Measurements from ENCODE around the gene NACC2. TPM values are rescaled to one million over a fixed set of nuclear protein-coding genes. Genes with fewer than 3 reads are reported as not detected.
A peak's percentile ranks its signal among the peaks of the same experiment; 100 is the strongest.

NACC2 gene
- total and polyA plus RNA-seq, 5 experiments from 2014 or later: 1.0 to 10.4 (median 1.3) TPM

DNA sequence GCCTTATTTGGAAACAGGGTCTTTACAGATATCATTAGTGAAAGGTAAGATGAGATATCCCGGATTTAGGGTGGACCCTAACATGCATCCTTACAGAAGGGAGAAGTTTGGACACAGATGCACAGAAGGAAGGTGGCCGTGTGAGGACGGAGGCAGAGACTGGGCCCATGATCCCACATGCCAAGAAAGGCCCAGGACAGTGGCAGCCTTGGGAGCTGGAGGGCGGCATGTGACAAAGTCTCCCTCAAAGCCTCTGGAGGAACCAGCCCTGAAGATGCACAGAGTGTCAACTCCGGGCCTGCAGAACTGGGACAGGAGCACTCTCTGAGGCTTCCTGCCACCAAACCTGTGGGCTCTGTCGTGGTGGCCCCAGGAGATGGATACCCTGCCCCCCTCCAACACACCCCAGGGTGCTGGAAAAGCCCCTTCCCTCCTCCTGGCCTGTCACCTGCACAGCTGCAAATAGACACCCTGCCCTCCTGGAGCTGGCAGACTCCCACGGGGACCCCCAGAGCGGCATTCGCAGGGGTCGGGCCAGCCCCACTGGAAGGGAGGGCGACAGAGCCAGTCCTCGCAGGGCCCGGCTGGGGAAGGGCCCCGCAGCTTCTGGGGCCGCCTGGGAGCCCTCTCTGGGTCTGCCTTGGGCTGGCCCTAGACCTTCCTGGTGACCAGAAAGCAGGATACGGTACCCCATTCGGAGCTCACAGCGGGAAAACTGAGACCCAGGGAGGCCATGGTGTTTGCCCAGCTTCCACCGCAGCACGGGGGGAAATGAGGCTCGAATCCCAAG lies 7.9 kb downstream of the NACC2 start:
- DNase-seq (peak in 1 of 10 donors; percentile 45), ATAC-seq (no peak)
- no peak overlapping the region for H3K4me3 Mint-ChIP-seq
- no peaks in the 10 kb centered on the region for H3K27me3 Mint-ChIP-seq
- H3K27ac Mint-ChIP-seq: peak overlapping the region in 2 of 10 donors; percentile 36 to 56
- H3K9me3 Mint-ChIP-seq: no peaks in the 10 kb centered on the region
- peaks cover 11 to 31% (median 28%) of the 10 kb centered on the region in 4 donors for H3K4me1 Mint-ChIP-seq
- POLR2A ChIA-PET: interaction anchor here (0.9 kb wide), 1 partner anchor 31 kb away, joined by 3 read pairs; the partner anchor contains the start of gene TMEM250
- H3K36me3 Mint-ChIP-seq: peaks cover 0 to 2% (median 0%) of the 10 kb centered on the region in 3 donors

- Mint-ChIP-seq H3K27me3 (no peaks in the 10 kb centered on the region), H3K36me3 (peaks cover 0 to 2% (median 0%) of the 10 kb centered on the region in 3 donors), H3K4me1 (peaks cover 9 to 31% (median 25%) of the 10 kb centered on the region in 4 donors), H3K9me3 (no peaks in the 10 kb centered on the region), H3K4me3 (no peak overlapping the region), H3K27ac (peak overlapping the region in 1 of 10 donors; percentile 62)
- no peak for ATAC-seq
- peak in 1 of 10 donors; percentile 52 for DNase-seq
- POLR2A ChIA-PET: interaction anchor here (0.8 kb wide), 1 partner anchor 23 kb away, joined by 3 read pairs; no protein-coding TSS in a partner anchor
Measured at GRCh38 chr9:136086213-136086881, 8.7 kb downstream of the NACC2 start.

- H3K9me3 Mint-ChIP-seq: no peaks in the 10 kb centered on the region
- H3K36me3 Mint-ChIP-seq: peaks cover 0 to 2% (median 0%) of the 10 kb centered on the region in 3 donors
- peaks cover 9 to 31% (median 26%) of the 10 kb centered on the region in 4 donors for H3K4me1 Mint-ChIP-seq
- H3K4me3 Mint-ChIP-seq: no peak overlapping the region
- H3K27me3 Mint-ChIP-seq: no peaks in the 10 kb centered on the region
- H3K27ac Mint-ChIP-seq: no peak overlapping the region
- no peak for DNase-seq
- ATAC-seq: no peak
- POLR2A ChIA-PET: interaction anchor here (0.8 kb wide), 1 partner anchor 23 kb away, joined by 3 read pairs; no protein-coding TSS in a partner anchor
Measured at GRCh38 chr9:136085815-136086212, 9.3 kb downstream of the NACC2 start.

- DNase-seq: peak in 1 of 10 donors; percentile 55
- Mint-ChIP-seq H3K27me3 (no peaks in the 10 kb centered on the region), H3K4me1 (peaks cover 9 to 23% (median 20%) of the 10 kb centered on the region in 4 donors), H3K9me3 (no peaks in the 10 kb centered on the region), H3K36me3 (peaks cover 0 to 2% (median 0%) of the 10 kb centered on the region in 3 donors), H3K4me3 (peak overlapping the region in 1 of 10 donors; percentile 6), H3K27ac (no peak overlapping the region)
- POLR2A ChIA-PET: no interaction called here
- ATAC-seq: peak in 1 of 2 donors; percentile 30
Measured at GRCh38 chr9:136084063-136084944, 10.8 kb downstream of the NACC2 start.

DNA sequence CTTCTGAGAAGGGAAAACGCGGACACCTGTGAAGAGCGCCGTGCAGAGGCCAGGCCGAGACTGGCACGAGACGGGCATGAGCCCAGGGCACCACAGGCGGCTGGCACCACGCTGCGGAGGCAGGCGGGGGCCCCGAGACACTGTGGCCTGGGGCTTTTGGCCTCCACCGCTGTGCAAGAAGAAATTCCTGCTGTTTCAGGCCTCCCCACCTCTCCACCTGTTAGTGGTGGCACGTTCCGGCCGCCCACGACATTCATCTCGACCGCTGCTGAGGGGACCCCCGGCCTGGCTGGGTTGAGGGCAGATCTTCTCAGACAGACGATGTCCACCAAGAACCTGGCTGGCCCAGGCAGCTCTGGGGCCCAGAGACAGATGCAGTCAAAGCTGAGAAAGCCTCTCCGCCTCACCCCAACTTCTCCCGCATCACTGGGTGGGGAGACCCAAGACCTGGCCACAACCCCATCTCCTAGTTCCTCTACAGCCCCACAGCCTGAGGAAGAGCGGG lies 11.5 kb downstream of the NACC2 start:
- no peak overlapping the region for H3K4me3 Mint-ChIP-seq
- no peaks in the 10 kb centered on the region for H3K27me3 Mint-ChIP-seq
- DNase-seq (peak in 1 of 10 donors; percentile 55), ATAC-seq (no peak)
- peaks cover 10 to 28% (median 19%) of the 10 kb centered on the region in 4 donors for H3K4me1 Mint-ChIP-seq
- no peaks in the 10 kb centered on the region for H3K9me3 Mint-ChIP-seq
- peaks cover 0 to 2% (median 0%) of the 10 kb centered on the region in 3 donors for H3K36me3 Mint-ChIP-seq
- POLR2A ChIA-PET: no interaction called here
- H3K27ac Mint-ChIP-seq: no peak overlapping the region

GRCh38 chr9:136082496-136083361 lies 12.4 kb downstream of the NACC2 start:
- Mint-ChIP-seq H3K27ac (peak overlapping the region in 1 of 10 donors; percentile 11), H3K4me3 (no peak overlapping the region), H3K27me3 (no peaks in the 10 kb centered on the region), H3K4me1 (peaks cover 10 to 28% (median 18%) of the 10 kb centered on the region in 4 donors), H3K9me3 (no peaks in the 10 kb centered on the region), H3K36me3 (peaks cover 0 to 2% (median 0%) of the 10 kb centered on the region in 3 donors)
- ATAC-seq (no peak), DNase-seq (peak in 1 of 10 donors; percentile 60)
- POLR2A ChIA-PET: interaction anchor here (0.5 kb wide), 1 partner anchor 30 kb away, joined by 4 read pairs; no protein-coding TSS in a partner anchor

DNA sequence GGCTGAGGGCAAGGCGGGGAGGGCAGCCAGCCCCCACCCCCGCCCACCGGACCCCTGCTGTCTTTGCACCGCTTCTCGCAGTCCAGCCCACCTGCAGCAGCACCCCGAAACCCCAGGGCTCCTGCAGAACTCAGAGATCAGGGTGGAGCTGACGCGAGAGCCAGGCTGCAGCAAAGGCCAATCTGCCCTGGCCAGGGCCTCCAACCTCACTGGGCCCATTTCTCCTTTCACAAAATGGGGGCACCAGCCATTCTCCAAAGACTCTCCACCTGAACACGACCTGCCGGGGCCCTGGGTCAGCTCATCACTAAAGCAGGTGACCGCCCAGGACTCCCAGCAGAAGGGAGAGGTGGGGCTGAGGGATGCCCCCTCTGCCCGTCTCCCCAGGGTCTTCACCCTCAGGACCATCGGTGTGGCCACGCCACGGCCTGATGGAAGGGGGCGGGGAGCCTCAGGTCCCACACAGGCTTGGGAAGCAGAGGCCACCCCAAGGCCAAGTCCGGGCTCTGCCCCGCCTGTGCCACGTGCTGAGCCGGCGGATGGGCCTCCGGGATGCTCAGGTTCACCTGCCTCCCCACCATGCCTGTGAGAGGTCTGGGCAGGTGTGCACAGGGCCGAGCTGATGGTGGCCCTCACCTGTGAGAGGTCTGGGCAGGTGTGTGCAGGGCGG lies 13.1 kb downstream of the NACC2 start:
- H3K27ac Mint-ChIP-seq: no peak overlapping the region
- H3K36me3 Mint-ChIP-seq: peaks cover 0 to 4% (median 2%) of the 10 kb centered on the region in 3 donors
- POLR2A ChIA-PET: interaction anchor here (0.5 kb wide), 1 partner anchor 31 kb away, joined by 4 read pairs; no protein-coding TSS in a partner anchor
- no peak overlapping the region for H3K4me3 Mint-ChIP-seq
- no peaks in the 10 kb centered on the region for H3K9me3 Mint-ChIP-seq
- no peaks in the 10 kb centered on the region for H3K27me3 Mint-ChIP-seq
- no peak for ATAC-seq
- H3K4me1 Mint-ChIP-seq: peaks cover 10 to 34% (median 19%) of the 10 kb centered on the region in 4 donors
- peak in 1 of 10 donors; percentile 48 for DNase-seq

GRCh38 chr9:136081113-136081825 lies 13.8 kb downstream of the NACC2 start:
- peaks cover 0 to 4% (median 2%) of the 10 kb centered on the region in 3 donors for H3K36me3 Mint-ChIP-seq
- H3K27ac Mint-ChIP-seq: no peak overlapping the region
- H3K9me3 Mint-ChIP-seq: no peaks in the 10 kb centered on the region
- ATAC-seq: no peak
- peaks cover 0 to under 1% (median 0%) of the 10 kb centered on the region in 5 donors for H3K27me3 Mint-ChIP-seq
- H3K4me3 Mint-ChIP-seq: no peak overlapping the region
- DNase-seq: peak in 1 of 10 donors; percentile 62
- peaks cover 10 to 32% (median 21%) of the 10 kb centered on the region in 4 donors for H3K4me1 Mint-ChIP-seq
- POLR2A ChIA-PET: no interaction called here

- no peak for ATAC-seq
- Mint-ChIP-seq H3K4me3 (no peak overlapping the region), H3K27ac (peak overlapping the region in 2 of 10 donors; percentile 28 to 37), H3K27me3 (peaks cover 0 to 2% (median 0%) of the 10 kb centered on the region in 5 donors), H3K9me3 (no peaks in the 10 kb centered on the region), H3K36me3 (peaks cover 0 to 6% (median 4%) of the 10 kb centered on the region in 3 donors), H3K4me1 (peaks cover 16 to 38% (median 26%) of the 10 kb centered on the region in 4 donors)
- POLR2A ChIA-PET: no interaction called here
- peak in 1 of 10 donors; percentile 51 for DNase-seq
Measured at GRCh38 chr9:136080716-136081112, 14.4 kb downstream of the NACC2 start.

- DNase-seq (peak in 1 of 10 donors; percentile 19), ATAC-seq (no peak)
- H3K36me3 Mint-ChIP-seq: peaks cover 0 to 6% (median 4%) of the 10 kb centered on the region in 3 donors
- H3K27me3 Mint-ChIP-seq: peaks cover 0 to 2% (median 0%) of the 10 kb centered on the region in 5 donors
- H3K4me3 Mint-ChIP-seq: no peak overlapping the region
- peak overlapping the region in 1 of 10 donors; percentile 28 for H3K27ac Mint-ChIP-seq
- H3K9me3 Mint-ChIP-seq: no peaks in the 10 kb centered on the region
- POLR2A ChIA-PET: no interaction called here
- peaks cover 16 to 42% (median 32%) of the 10 kb centered on the region in 4 donors for H3K4me1 Mint-ChIP-seq
Measured at GRCh38 chr9:136079916-136080246, 15.2 kb downstream of the NACC2 start.
